ENCODE results near the gene BAZ1A. TPM values are rescaled to one million over a fixed set of nuclear protein-coding genes. Genes with fewer than 3 reads are reported as not detected.

The BAZ1A gene
- polyA plus RNA-seq, 1 donor from 2014 or later: 18.1 TPM

GRCh38 chr14:34711796-34712712 lies 163.1 kb downstream of the BAZ1A start:
- no peak for TF ChIP-seq REST (IDR thresholded peaks at IDR 0.05; ENCODE audit: borderline replicate concordance)
- TF ChIP-seq SMC3 (conservative IDR thresholded peaks at IDR 0.05; ENCODE audit: poor library complexity): no peak
- no peak for TF ChIP-seq POLR2AphosphoS5 (IDR thresholded peaks at IDR 0.05)
- TF ChIP-seq RAD21 (conservative IDR thresholded peaks at IDR 0.05): no peak
- no peak for TF ChIP-seq TAF1 (IDR thresholded peaks at IDR 0.05; ENCODE audit: low read depth)
- TF ChIP-seq, protein P1, sequence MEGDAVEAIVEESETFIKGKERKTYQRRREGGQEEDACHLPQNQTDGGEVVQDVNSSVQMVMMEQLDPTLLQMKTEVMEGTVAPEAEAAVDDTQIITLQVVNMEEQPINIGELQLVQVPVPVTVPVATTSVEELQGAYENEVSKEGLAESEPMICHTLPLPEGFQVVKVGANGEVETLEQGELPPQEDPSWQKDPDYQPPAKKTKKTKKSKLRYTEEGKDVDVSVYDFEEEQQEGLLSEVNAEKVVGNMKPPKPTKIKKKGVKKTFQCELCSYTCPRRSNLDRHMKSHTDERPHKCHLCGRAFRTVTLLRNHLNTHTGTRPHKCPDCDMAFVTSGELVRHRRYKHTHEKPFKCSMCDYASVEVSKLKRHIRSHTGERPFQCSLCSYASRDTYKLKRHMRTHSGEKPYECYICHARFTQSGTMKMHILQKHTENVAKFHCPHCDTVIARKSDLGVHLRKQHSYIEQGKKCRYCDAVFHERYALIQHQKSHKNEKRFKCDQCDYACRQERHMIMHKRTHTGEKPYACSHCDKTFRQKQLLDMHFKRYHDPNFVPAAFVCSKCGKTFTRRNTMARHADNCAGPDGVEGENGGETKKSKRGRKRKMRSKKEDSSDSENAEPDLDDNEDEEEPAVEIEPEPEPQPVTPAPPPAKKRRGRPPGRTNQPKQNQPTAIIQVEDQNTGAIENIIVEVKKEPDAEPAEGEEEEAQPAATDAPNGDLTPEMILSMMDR (IDR thresholded peaks at IDR 0.05; ENCODE audit: poor library complexity, severe bottlenecking): no peak
- TF ChIP-seq MXI1 (conservative IDR thresholded peaks at IDR 0.05; ENCODE audit: poor library complexity, severe bottlenecking): no peak
- TF ChIP-seq EP300 (conservative IDR thresholded peaks at IDR 0.05; ENCODE audit: poor library complexity, severe bottlenecking): no peak
- TF ChIP-seq EZH2 (IDR thresholded peaks at IDR 0.05; ENCODE audit: borderline replicate concordance, insufficient read depth, low read length, poor library complexity, severe bottlenecking): no peak
- Histone ChIP-seq H3K9me2 (ENCODE audit: insufficient read depth, low read length) (no peaks in the 10 kb centered on the region), H3K27ac (ENCODE audit: low read length) (no peak overlapping the region), H3K27me3 (ENCODE audit: insufficient read depth, low read depth, low read length) (no peaks in the 10 kb centered on the region), H4K20me1 (ENCODE audit: insufficient read depth) (no peaks in the 10 kb centered on the region), H2AFZ (ENCODE audit: low read depth, low read length) (no peak overlapping the region), H3K79me2 (replicated peaks; ENCODE audit: insufficient read depth, low read length) (peaks cover 11% of the 10 kb centered on the region), H3K4me3 (ENCODE audit: low read length) (peak overlapping the region; percentile 31), H3K9me3 (ENCODE audit: low read length) (no peaks in the 10 kb centered on the region), H3K36me3 (ENCODE audit: insufficient read depth, low read length) (peaks cover 6% of the 10 kb centered on the region), H3K9ac (ENCODE audit: low read length) (no peak overlapping the region), H3K4me2 (ENCODE audit: low read length) (peak overlapping the region; percentile 42), H3F3A (ENCODE audit: insufficient read depth, low read length, poor library complexity, severe bottlenecking) (no peaks in the 10 kb centered on the region)

GRCh38 chr14:34711169-34711568 lies 164.0 kb downstream of the BAZ1A start:
- TF ChIP-seq, protein P1 (IDR thresholded peaks at IDR 0.05; ENCODE audit: poor library complexity, severe bottlenecking): no peak
- TF ChIP-seq EZH2 (IDR thresholded peaks at IDR 0.05; ENCODE audit: borderline replicate concordance, insufficient read depth, low read length, poor library complexity, severe bottlenecking): no peak
- TF ChIP-seq MXI1 (conservative IDR thresholded peaks at IDR 0.05; ENCODE audit: poor library complexity, severe bottlenecking): no peak
- no peak for TF ChIP-seq SMC3 (conservative IDR thresholded peaks at IDR 0.05; ENCODE audit: poor library complexity)
- no peak for TF ChIP-seq REST (IDR thresholded peaks at IDR 0.05; ENCODE audit: borderline replicate concordance)
- TF ChIP-seq POLR2AphosphoS5 (IDR thresholded peaks at IDR 0.05): no peak
- TF ChIP-seq TAF1 (IDR thresholded peaks at IDR 0.05; ENCODE audit: low read depth): no peak
- H3K36me3 ChIP-seq (ENCODE audit: insufficient read depth, low read length): peaks cover 6% of the 10 kb centered on the region
- H3F3A ChIP-seq (ENCODE audit: insufficient read depth, low read length, poor library complexity, severe bottlenecking): no peaks in the 10 kb centered on the region
- no peaks in the 10 kb centered on the region for H3K9me3 ChIP-seq (ENCODE audit: low read length)
- H3K9ac ChIP-seq (ENCODE audit: low read length): no peak overlapping the region
- no peaks in the 10 kb centered on the region for H4K20me1 ChIP-seq (ENCODE audit: insufficient read depth)
- H2AFZ ChIP-seq (ENCODE audit: low read depth, low read length): no peak overlapping the region
- no peaks in the 10 kb centered on the region for H3K27me3 ChIP-seq (ENCODE audit: insufficient read depth, low read depth, low read length)
- no peak overlapping the region for H3K27ac ChIP-seq (ENCODE audit: low read length)
- no peak overlapping the region for H3K4me2 ChIP-seq (ENCODE audit: low read length)
- H3K4me3 ChIP-seq (ENCODE audit: low read length): no peak overlapping the region
- no peaks in the 10 kb centered on the region for H3K9me2 ChIP-seq (ENCODE audit: insufficient read depth, low read length)
- peaks cover 11% of the 10 kb centered on the region for H3K79me2 ChIP-seq (replicated peaks; ENCODE audit: insufficient read depth, low read length)
